BJ (cell line): ENCODE data around the gene NEU1. TPM values are rescaled to one million over a fixed set of nuclear protein-coding genes. Genes with fewer than 3 reads are reported as not detected.

Experiments
- CTCF ChIA-PET: fragments of 350-600 bp; formaldehyde crosslinking; extraction: SDS; loops from one replicate; lab custom pipeline; 2021; ENCODE audit warnings: antibody characterized with exemption, inconsistent platforms; lab: Yijun Ruan, JAX
- POLR2A ChIA-PET: fragments of 300-600 bp; sonication (Branson Sonifier 250); formaldehyde crosslinking; extraction: SDS; loops from one replicate; lab custom pipeline; 2021; ENCODE audit warnings: antibody characterized with exemption; lab: Charles Lee
- DNase-seq: peaks from one replicate; pipeline ENCODE4 v3.0.0-alpha.2; 2011; ENCODE audit warnings: low read depth
- H3K27me3 ChIP-seq: 2 replicates; pipeline ENCODE4 v1.6.0; 2011; ENCODE audit warnings: low read length; ENCODE audit not compliant: control insufficient read depth, insufficient read depth
- H3K36me3 ChIP-seq: 2 replicates; pipeline ENCODE4 v1.5.1; 2011; ENCODE audit warnings: low read length; ENCODE audit not compliant: control insufficient read depth, insufficient read depth
- H3K4me3 ChIP-seq: 2 replicates; pipeline ENCODE4 v1.5.1; 2011; ENCODE audit warnings: low read depth, mild to moderate bottlenecking, control low read depth, low read length
- CTCF ChIP-seq: IDR thresholded peaks from 2 replicates; pipeline ENCODE4 v1.5.1; 2011; ENCODE audit warnings: low read depth, mild to moderate bottlenecking, control low read depth, inconsistent platforms, low read length, moderate library complexity; ENCODE audit not compliant: insufficient read depth
- polyA plus RNA-seq: library from polyadenylated mRNA; depleted of rRNA; stranded (reverse); fragments of >200 nt; gene quantifications from 2 replicates; pipeline ENCODE4 v1.2.3, GENCODE V29; 2011

Gene NEU1
- polyA plus RNA-seq, 1 experiment: 48.1 TPM

GRCh38 chr6:31899215-31899614 is 36.6 kb upstream of the NEU1 start:
- no peak for DNase-seq
- no peak for TF ChIP-seq CTCF
- no peak overlapping the region for H3K4me3 ChIP-seq
- H3K27me3 ChIP-seq: no peaks in the 10 kb centered on the region
- ChIA-PET CTCF (interaction anchor here (0.9 to 2.1 kb wide), 3 partner anchors 11 to 59 kb away, joined by 3 to 11 read pairs (median 4); no protein-coding TSS in a partner anchor), POLR2A (no interaction called here)
- H3K36me3 ChIP-seq: no peaks in the 10 kb centered on the region; the same call in none of the 2 replicates

- DNase-seq: no peak
- no peaks in the 10 kb centered on the region for H3K27me3 ChIP-seq
- POLR2A ChIA-PET: interaction anchor here (0.5 kb wide), 1 partner anchor 267 kb away, joined by 5 read pairs; no protein-coding TSS in a partner anchor
- TF ChIP-seq CTCF: no peak
- CTCF ChIA-PET: interaction anchor here (0.9 to 2.1 kb wide), 7 partner anchors 8 to 217 kb away, joined by 3 to 11 read pairs (median 4); partner anchors contain the start of gene LY6G5C
- H3K4me3 ChIP-seq: peak overlapping the region; percentile 72
- no peaks in the 10 kb centered on the region; the same call in none of the 2 replicates for H3K36me3 ChIP-seq
Observed at GRCh38 chr6:31898383-31899011, 35.9 kb upstream of the NEU1 start.

- Histone ChIP-seq H3K4me3 (peak within 1 kb of the TSS; percentile 72), H3K27me3 (no peaks in the 10 kb centered on the region), H3K36me3 (no peaks in the 10 kb centered on the region; the same call in none of the 2 replicates)
- DNase-seq: no peak
- no peak for TF ChIP-seq CTCF
- POLR2A ChIA-PET: interaction anchor here (0.6 kb wide), 1 partner anchor 239 kb away, joined by 10 read pairs; no protein-coding TSS in a partner anchor
- CTCF ChIA-PET: interaction anchor here (0.7 to 2.1 kb wide), 7 partner anchors 8 to 216 kb away, joined by 3 to 11 read pairs (median 4); partner anchors contain the start of gene LY6G5C
Observed at GRCh38 chr6:31897612-31898382, 35.2 kb upstream of the NEU1 start, which contains the start of gene EHMT2. TSS of gene EHMT2 (minus strand) at chr6:31897698. CDS start at chr6:31897677, 21 bp downstream.

- POLR2A ChIA-PET: interaction anchor here (0.6 to 1.1 kb wide), 2 partner anchors 82 to 238 kb away, joined by 8 to 10 read pairs; partner anchors contain the start of genes HSPA1A and HSPA1L
- no peak for DNase-seq
- Histone ChIP-seq H3K4me3 (peak overlapping the region; percentile 72), H3K27me3 (no peaks in the 10 kb centered on the region), H3K36me3 (peaks cover 4% of the 10 kb centered on the region)
- CTCF ChIA-PET: interaction anchor here (0.7 to 2.1 kb wide), 3 partner anchors 9 to 74 kb away, joined by 3 to 11 read pairs (median 7); no protein-coding TSS in a partner anchor
- no peak for TF ChIP-seq CTCF
Observed at GRCh38 chr6:31896856-31897611, 34.4 kb upstream of the NEU1 start.
